ENCODE data around the gene CTCFL.

DNA sequence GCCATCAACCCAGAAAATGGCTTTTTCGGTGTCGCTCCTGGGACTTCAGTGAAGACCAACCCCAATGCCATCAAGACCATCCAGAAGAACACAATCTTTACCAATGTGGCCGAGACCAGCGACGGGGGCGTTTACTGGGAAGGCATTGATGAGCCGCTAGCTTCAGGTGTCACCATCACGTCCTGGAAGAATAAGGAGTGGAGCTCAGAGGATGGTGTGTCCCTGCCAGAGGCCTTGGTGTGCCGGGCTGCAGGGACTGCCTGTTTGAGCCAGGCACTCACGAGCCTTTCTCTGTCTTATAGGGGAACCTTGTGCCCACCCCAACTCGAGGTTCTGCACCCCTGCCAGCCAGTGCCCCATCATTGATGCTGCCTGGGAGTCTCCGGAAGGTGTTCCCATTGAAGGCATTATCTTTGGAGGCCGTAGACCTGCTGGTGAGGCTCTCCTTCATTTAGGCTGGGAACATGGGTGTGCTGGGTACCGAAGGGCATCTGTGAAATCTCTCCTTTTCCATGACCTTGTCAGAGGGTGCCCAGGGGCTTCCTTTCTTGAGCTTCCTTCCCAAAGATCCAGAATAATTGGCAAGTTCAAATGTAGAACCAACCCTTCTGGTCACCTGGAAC lies 39.4 kb upstream of the CTCFL start:
- TF ChIP-seq, protein P1, sequence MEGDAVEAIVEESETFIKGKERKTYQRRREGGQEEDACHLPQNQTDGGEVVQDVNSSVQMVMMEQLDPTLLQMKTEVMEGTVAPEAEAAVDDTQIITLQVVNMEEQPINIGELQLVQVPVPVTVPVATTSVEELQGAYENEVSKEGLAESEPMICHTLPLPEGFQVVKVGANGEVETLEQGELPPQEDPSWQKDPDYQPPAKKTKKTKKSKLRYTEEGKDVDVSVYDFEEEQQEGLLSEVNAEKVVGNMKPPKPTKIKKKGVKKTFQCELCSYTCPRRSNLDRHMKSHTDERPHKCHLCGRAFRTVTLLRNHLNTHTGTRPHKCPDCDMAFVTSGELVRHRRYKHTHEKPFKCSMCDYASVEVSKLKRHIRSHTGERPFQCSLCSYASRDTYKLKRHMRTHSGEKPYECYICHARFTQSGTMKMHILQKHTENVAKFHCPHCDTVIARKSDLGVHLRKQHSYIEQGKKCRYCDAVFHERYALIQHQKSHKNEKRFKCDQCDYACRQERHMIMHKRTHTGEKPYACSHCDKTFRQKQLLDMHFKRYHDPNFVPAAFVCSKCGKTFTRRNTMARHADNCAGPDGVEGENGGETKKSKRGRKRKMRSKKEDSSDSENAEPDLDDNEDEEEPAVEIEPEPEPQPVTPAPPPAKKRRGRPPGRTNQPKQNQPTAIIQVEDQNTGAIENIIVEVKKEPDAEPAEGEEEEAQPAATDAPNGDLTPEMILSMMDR (IDR thresholded peaks at IDR 0.05) = no peak
- TF ChIP-seq POLR2AphosphoS5 (IDR thresholded peaks at IDR 0.05) = peak; percentile 12 to 91 (median 53)
- peak; percentile 47 for TF ChIP-seq POLR2A (IDR thresholded peaks at IDR 0.05)
- TF ChIP-seq EP300 (IDR thresholded peaks at IDR 0.05; ENCODE audit: low read depth) = no peak
